Measurements from ENCODE around the gene MYEOV. TPM values are rescaled to one million over a fixed set of nuclear protein-coding genes. Genes with fewer than 3 reads are reported as not detected.

MYEOV gene
- polyA plus RNA-seq, 1 donor (not counting 4 experiments of a cell fraction or from before 2014, with no cell fraction given): 1.4 TPM

DNA sequence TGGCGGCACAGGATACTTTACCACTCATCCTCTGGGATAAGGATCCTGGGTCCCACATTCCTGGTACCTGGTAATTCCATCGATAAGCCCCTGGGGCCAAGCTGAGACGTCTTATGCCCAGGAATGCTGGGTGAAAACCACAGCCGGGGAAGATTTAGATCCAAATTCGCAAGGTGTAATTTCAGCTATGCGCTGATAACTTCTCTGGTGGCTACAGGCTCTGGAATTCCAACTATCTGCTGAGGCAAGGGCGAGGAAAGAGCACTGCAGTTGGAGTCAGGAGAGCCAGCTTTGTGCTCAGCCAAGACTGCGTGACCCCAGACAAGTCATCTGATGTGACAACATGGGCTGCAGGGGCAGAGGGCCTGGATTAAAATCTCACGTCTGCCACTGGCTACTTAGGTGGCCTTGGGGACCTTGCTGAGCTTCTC, 9.9 kb upstream of the MYEOV start:
- Histone ChIP-seq H3K4me1 (ENCODE audit: control insufficient read depth, extremely low read depth, insufficient read depth, low read length) (peaks cover 25% of the 10 kb centered on the region), H3K9ac (ENCODE audit: control insufficient read depth, extremely low read depth, insufficient read depth, low read length) (no peak overlapping the region), H3K4me3 (ENCODE audit: control insufficient read depth in 2 of 3, extremely low read depth in 1 of 3, insufficient read depth in 2 of 3, low read depth in 1 of 3, low read length in 3 of 3) (no peak overlapping the region), H3K36me3 (ENCODE audit: control insufficient read depth in 2 of 2, extremely low read depth in 1 of 2, insufficient read depth in 2 of 2, low read length in 2 of 2) (no peaks in the 10 kb centered on the region), H4K20me1 (ENCODE audit: control insufficient read depth, extremely low read depth, insufficient read depth, low read length) (no peaks in the 10 kb centered on the region), H3K9me1 (ENCODE audit: control insufficient read depth, extremely low read depth, insufficient read depth, low read length) (no peaks in the 10 kb centered on the region), H3K27ac (ENCODE audit: control insufficient read depth, insufficient read depth, low read length) (no peak overlapping the region), H3K4me2 (ENCODE audit: control insufficient read depth, extremely low read depth, insufficient read depth, low read depth, low read length) (no peak overlapping the region), H3K27me3 (ENCODE audit: control insufficient read depth, extremely low read depth, insufficient read depth, low read length) (no peaks in the 10 kb centered on the region), H2AFZ (ENCODE audit: control insufficient read depth, low read length) (no peak overlapping the region), H3K79me2 (ENCODE audit: control insufficient read depth, insufficient read depth, low read length) (no peaks in the 10 kb centered on the region), H3K9me3 (ENCODE audit: control insufficient read depth, low read depth, low read length) (peaks cover 6% of the 10 kb centered on the region)
- dilution Hi-C loops (cut with MboI; ENCODE audit: extremely low pct_ligation_motif_present, low sequenced_read_pairs): no loop called here
- DNase-seq (ENCODE audit: low read depth, low spot score) (no peak), FAIRE-seq (no peak)
- no peak for TF ChIP-seq CTCF (optimal IDR thresholded peaks at IDR 0.05 in 1 of 3, IDR thresholded peaks at IDR 0.05 in 1 of 3, conservative IDR thresholded peaks at IDR 0.05 in 1 of 3; ENCODE audit: extremely low read depth in 1 of 3, insufficient read depth in 2 of 3, low read length in 3 of 3)
- TF ChIP-seq EZH2 (IDR thresholded peaks at IDR 0.05; ENCODE audit: low read length): no peak

DNA sequence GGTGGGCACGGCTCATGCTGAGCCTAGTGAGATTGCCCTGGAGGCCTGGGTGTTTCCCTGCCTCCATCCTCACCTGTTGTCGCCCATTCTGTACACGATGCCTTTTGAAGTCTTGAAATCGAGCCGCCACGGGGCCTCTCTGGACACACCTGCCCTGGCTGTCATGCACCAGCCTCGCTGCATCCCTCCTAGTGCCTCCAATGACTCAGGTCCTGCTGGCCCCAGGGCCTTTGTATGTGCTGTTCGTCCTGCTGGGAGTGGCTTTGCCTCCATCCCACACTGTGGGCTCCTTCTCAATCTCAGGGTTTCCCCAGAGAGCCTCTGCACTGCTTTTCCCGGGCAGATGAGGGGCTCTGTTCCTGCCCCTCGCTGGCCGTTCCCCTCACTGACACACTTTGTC, 8.9 kb upstream of the MYEOV start:
- Histone ChIP-seq H4K20me1 (ENCODE audit: control insufficient read depth, extremely low read depth, insufficient read depth, low read length) (no peaks in the 10 kb centered on the region), H3K4me2 (ENCODE audit: control insufficient read depth, extremely low read depth, insufficient read depth, low read depth, low read length) (no peak overlapping the region), H3K36me3 (ENCODE audit: control insufficient read depth in 2 of 2, extremely low read depth in 1 of 2, insufficient read depth in 2 of 2, low read length in 2 of 2) (no peaks in the 10 kb centered on the region), H3K4me3 (ENCODE audit: control insufficient read depth in 2 of 3, extremely low read depth in 1 of 3, insufficient read depth in 2 of 3, low read depth in 1 of 3, low read length in 3 of 3) (no peak overlapping the region), H2AFZ (ENCODE audit: control insufficient read depth, low read length) (no peak overlapping the region), H3K27me3 (ENCODE audit: control insufficient read depth, extremely low read depth, insufficient read depth, low read length) (no peaks in the 10 kb centered on the region), H3K9me3 (ENCODE audit: control insufficient read depth, low read depth, low read length) (peaks cover 6% of the 10 kb centered on the region), H3K9ac (ENCODE audit: control insufficient read depth, extremely low read depth, insufficient read depth, low read length) (no peak overlapping the region), H3K27ac (ENCODE audit: control insufficient read depth, insufficient read depth, low read length) (no peak overlapping the region), H3K4me1 (ENCODE audit: control insufficient read depth, extremely low read depth, insufficient read depth, low read length) (peaks cover 21% of the 10 kb centered on the region), H3K79me2 (ENCODE audit: control insufficient read depth, insufficient read depth, low read length) (no peaks in the 10 kb centered on the region), H3K9me1 (ENCODE audit: control insufficient read depth, extremely low read depth, insufficient read depth, low read length) (no peaks in the 10 kb centered on the region)
- no peak for DNase-seq (ENCODE audit: low read depth, low spot score)
- dilution Hi-C loops (cut with MboI; ENCODE audit: extremely low pct_ligation_motif_present, low sequenced_read_pairs): no loop called here
- no peak for FAIRE-seq
- TF ChIP-seq CTCF (optimal IDR thresholded peaks at IDR 0.05 in 1 of 3, IDR thresholded peaks at IDR 0.05 in 1 of 3, conservative IDR thresholded peaks at IDR 0.05 in 1 of 3; ENCODE audit: extremely low read depth in 1 of 3, insufficient read depth in 2 of 3, low read length in 3 of 3): no peak
- no peak for TF ChIP-seq EZH2 (IDR thresholded peaks at IDR 0.05; ENCODE audit: low read length)

Data from keratinocyte (primary cell).